GM10266 (cell line): Measurements from ENCODE around the gene SLC6A2.

Experiments used
- DNase-seq: peaks from one replicate; pipeline ENCODE4 v3.0.0; 2012; ENCODE audit errors: extremely low spot score
- CTCF ChIP-seq: IDR thresholded peaks from 2 replicates; pipeline ENCODE4 v1.5.1; 2012; ENCODE audit warnings: mild to moderate bottlenecking, low read depth; ENCODE audit not compliant: control insufficient read depth, insufficient read depth; ENCODE audit errors: missing control alignments

SLC6A2 gene

GRCh38 chr16:55701442-55702319, 45.9 kb downstream of the SLC6A2 start:
- DNase-seq = peak; percentile 49

GRCh38 chr16:55703003-55704001, 47.5 kb downstream of the SLC6A2 start:
- TF ChIP-seq CTCF = peak; percentile 32
- DNase-seq = peak; percentile 35

More at GRCh38 chr16:55701442-55702319, 45.9 kb downstream of the SLC6A2 start:
- TF ChIP-seq CTCF = peak; percentile 54

- no peak for TF ChIP-seq CTCF
- no peak for DNase-seq
These were observed 51.1 kb downstream of the SLC6A2 start for GRCh38 chr16:55706739-55707384.

- TF ChIP-seq CTCF = no peak
- DNase-seq = no peak
These were observed 54.0 kb downstream of the SLC6A2 start for GRCh38 chr16:55709801-55710200.

- no peak for DNase-seq
These were observed 54.7 kb downstream of the SLC6A2 start for GRCh38 chr16:55710466-55710865.

More at GRCh38 chr16:55710466-55710865, 54.7 kb downstream of the SLC6A2 start:
- no peak for TF ChIP-seq CTCF
